Stimulated activated naive CD4-positive, alpha-beta T cell treated with Interleukin-2 at 50 U/mL for 16 hours (primary cell): ENCODE results near the gene OLFM1.
"Not testable (repeated sequence)": the region's sequence is repeated elsewhere in the genome, so short reads cannot be mapped to it uniquely, and the experiment has no call there.

Source experiments
- DNase-seq: peaks from one replicate; lab custom pipeline; 2025; lab: John Stamatoyannopoulos, UW

OLFM1 gene

DNA sequence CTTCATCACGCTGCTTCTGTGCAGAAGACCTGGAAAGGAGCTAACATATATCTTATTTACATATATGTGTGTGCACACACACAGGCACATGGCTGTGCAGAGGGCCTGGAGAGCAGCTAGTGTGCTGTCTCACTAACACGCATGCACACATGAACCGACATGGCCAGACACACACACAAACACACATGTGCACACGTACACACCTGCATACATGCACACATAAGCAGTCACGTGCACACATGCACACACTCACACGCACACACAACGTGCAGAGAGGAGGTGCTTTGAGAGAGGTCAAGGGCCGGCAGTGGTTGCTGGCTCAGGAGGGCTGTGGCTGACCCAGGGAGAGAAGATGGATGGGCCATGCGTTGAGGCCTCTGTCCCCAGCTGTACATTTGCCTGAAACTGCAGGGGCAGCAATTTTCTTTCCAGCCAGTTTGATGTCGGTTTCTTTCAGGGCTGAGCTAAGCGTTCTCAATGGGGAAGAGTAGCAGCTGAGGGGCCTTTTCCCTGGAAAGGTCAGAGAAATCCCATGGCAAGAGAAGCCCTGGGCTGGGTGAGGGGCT, 66.7 kb downstream of the OLFM1 start:
- DNase-seq, result no peak

GRCh38 chr9:135155396-135155795, 67.9 kb downstream of the OLFM1 start:
- DNase-seq, result no peak

DNA sequence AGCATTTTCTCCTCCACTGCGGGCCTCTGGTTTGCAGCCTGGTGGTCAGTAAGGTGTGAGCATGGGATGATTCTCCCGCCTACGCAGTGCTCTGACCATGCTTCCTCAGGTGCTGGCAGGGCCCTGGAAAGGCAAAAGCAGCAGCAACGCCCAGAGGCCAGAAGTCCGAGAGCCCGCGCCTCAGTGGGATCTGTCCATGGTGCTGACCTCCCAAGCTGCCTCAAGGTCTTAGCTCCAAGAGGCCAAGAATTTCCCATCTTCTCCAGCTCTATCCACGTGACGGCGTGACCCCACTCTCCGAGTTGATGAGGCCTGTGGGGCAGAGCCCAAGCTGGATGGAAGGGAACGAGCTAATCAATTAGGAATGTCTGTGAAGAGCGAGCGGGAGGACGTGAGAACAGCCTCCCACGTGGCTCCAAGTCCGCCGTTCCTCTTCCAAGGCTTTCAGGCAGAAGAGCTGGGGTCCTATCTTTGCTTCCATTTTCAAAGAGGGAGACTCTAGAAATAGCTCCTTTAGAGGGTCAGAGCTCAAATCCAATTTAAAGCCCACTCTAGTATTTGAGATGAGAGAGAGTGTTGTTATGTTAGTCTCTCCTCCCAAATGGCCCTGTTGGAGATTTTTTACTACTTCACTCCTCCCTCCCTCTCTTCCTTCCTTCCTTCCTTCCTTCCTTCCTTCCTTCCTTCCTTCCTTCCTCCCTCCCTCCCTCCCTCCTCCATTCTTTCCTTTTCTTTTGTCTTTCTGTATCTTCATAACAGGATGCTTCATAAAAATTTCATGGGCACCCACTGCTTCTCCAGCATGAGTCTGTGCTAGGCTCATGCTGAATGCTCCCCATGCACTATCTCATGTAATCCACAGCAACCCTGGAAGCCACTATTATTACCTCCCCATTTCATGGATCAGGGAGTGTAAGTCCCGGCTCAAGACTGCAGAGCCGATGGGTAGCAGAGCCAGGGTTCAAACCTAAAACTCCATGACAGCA, 69.3 kb downstream of the OLFM1 start:
- no peak for DNase-seq

DNA sequence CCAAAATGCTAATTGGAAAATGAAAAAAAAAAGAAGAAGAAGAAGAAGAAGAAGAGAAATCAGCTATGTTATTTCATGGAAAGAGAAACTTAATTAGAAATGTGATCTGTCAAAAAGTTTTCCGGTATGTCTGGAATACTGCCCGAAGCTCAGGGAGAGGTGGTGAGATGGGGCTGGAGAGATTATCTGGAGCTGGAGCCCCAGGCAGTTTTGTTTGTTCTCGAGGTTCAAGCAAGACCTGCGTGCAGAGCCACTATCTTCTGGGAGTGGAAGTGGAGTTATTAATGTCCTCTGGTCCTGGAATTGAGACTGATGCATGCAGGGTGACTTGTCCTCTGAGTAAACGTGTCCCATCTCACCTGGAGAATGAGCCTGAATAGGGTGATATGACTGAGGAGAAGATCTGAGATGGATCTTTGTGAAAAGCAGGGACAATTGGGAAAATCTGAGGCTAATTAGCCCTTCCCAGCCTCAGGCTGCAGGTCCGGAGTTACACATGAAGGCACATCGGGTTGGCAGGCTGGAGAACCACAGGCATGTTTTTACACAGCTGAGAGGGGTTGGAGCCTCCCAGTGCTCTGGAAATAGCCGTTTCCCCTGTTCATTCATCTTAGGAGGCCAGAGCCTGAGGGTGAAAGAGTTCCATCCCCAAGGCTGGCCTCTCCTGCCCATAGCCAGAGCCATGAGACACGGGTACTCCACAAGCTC, 70.5 kb downstream of the OLFM1 start:
- no peak for DNase-seq

DNA sequence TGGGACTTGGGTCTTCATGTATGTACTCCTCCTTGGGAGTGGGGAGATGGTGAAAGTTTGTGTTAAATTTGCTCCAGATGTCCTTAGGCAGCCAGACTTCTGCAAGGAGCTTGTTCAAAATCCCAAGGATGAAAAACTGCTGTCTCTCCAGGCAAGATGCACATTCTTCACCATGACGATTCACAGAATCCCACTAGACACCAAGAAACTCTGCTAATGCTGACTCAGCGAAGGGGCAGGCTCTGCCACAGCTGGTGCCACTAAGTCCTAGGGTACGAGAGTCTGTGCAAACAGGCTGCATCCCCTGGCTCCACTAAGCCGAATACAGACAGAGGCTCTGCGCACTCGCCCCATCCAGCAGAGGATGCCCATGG, 71.1 kb downstream of the OLFM1 start:
- DNase-seq, result no peak

- no peak for DNase-seq
Measured at GRCh38 chr9:135159801-135160200, 72.3 kb downstream of the OLFM1 start.

GRCh38 chr9:135160862-135161261, 73.4 kb downstream of the OLFM1 start:
- no peak for DNase-seq

DNA sequence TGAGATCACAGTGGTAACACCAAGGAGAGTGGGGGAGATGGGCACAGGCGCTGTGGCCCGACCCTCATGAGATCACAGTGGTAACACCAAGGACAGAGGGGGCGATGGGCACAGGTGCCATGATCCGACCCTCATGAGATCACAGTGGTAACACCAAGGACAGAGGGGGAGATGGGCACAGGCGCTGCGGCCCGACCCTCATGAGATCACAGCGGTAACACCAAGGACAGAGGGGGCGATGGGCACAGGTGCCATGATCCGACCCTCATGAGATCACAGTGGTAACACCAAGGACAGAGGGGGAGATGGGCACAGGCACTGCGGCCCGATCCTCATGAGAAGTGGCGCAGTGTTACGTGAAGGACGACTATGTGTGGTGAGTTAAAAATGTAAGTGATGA, 75.1 kb downstream of the OLFM1 start:
- not testable (repeated sequence) for DNase-seq

GRCh38 chr9:135163023-135163780, 75.7 kb downstream of the OLFM1 start:
- DNase-seq, result no peak

DNA sequence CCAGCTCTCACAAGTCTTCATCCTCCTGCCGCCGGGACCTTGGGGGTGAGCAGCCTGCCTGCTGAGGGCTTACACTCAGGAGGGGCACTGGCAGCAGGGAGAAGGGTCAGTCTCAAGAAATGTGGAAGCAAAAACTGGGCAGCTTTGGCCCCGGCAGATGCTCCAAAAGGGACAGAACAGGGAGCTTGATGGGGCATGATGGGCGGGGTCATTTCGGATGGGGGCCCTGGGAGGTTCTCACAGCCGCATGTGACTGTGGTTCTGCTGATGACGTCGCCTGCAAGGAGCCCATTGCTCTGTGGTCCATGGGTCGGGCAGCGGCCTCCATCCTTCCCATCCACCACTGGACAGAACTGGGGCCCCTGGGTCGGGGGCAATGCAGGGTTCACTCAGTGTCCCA, 76.6 kb downstream of the OLFM1 start:
- no peak for DNase-seq

GRCh38 chr9:135165003-135165711, 77.7 kb downstream of the OLFM1 start:
- no peak for DNase-seq

DNA sequence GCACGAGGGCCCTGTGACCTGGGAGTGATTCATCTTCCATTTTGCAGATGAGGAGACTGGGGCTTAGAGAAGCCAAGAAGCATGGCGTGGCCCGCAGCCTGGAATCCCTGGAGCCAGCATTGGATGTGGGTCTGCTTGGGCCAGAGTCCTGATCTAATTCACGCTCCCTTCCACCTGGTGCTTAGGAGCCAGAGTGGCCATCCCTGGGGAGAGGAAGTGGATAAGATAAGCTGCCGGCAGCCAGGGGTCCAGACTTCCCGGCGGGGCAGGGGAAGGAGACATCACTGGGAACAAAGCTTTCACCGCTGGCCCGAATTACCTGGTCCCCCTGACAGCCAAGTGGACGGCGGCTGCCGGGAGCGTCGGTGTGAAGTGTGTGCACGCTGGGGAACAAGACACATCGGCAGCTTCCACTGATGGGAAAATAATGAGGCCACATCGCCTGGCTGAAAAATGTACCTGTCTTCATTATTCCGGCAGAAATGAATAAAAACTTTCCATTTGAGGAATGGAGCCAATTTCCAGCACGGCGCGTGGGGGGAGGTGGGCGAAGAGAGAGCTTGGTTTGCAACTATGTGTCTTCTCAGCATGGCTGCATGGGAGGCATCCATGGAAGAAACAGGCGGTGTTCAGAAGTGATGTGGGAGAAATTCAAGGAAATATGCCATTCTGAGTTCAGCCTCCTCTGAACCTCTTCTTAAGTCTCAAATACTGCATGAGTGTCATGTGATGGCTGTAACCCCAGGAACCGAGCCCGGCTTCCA, 78.5 kb downstream of the OLFM1 start:
- no peak for DNase-seq

- no peak for DNase-seq
Measured at GRCh38 chr9:135166565-135166964, 79.1 kb downstream of the OLFM1 start.

GRCh38 chr9:135167356-135167755, 79.9 kb downstream of the OLFM1 start:
- no peak for DNase-seq

- DNase-seq, result no peak
Measured at GRCh38 chr9:135167849-135168655, 80.6 kb downstream of the OLFM1 start.

DNA sequence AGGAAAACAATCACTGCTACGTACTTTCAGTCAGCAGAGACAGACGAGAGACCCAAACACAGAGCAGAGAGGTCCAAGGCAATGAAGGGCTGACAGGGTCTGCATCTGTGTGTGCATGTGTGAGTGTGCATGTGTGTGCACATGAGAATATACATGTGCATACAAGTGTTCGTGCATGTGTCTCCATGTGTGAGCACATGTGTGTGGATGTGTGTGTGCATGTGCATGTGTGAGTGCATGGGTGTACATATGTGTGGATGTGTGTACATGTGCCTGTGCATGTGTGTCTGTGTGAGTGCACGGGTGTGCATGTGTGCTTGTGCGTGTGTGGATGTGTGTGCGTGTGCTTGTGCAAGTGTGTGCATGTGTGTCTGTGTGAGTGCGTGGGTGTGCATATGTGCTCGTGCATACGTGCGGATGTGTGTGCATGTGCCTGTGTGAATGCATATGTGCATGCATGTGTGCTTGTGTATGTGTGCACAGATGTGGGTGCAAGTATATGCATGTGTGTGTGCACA, 82.3 kb downstream of the OLFM1 start:
- DNase-seq, result no peak

- DNase-seq, result no peak
Measured at GRCh38 chr9:135170535-135170934, 83.1 kb downstream of the OLFM1 start.
